Measurements from ENCODE around the gene SREK1IP1. TPM values are rescaled to one million over a fixed set of nuclear protein-coding genes. Genes with fewer than 3 reads are reported as not detected.

SREK1IP1 gene
- total RNA-seq, 1 experiment from 2014 or later: 40.1 TPM

DNA sequence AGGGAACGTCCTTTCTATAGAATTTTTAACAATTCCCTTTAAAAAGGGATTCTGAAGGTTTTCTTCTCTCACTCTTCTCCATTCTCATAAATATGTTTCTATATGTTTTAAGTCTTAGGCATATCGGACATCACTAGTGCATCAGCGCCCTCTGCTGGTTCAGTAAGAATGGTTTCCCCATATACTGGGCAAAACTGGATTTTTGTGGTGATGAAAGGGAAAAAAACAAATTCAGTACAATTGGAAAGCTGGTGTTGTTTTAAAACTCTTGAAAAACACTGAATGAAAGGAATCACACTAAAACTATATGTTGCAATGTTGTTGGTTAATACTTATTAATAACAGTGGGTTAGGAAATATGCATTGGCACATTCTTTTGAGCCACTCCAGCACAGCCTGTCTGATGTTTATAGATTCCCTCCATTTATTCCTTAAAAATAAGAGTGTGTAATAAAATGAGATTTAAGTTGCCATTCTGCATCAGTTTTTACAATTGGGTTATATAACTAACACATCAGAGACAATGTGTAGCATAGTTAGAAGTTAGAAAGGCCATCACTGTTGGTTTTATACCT lies 16.0 kb upstream of the SREK1IP1 start:
- no peaks in the 10 kb centered on the region for H3K9me3 Mint-ChIP-seq (ENCODE audit: unreplicated experiment)
- BruUV-seq (replicated peaks): no TSS peak
- H3K4me1 Mint-ChIP-seq (ENCODE audit: insufficient read depth, unreplicated experiment): peaks cover 5% of the 10 kb centered on the region

DNA sequence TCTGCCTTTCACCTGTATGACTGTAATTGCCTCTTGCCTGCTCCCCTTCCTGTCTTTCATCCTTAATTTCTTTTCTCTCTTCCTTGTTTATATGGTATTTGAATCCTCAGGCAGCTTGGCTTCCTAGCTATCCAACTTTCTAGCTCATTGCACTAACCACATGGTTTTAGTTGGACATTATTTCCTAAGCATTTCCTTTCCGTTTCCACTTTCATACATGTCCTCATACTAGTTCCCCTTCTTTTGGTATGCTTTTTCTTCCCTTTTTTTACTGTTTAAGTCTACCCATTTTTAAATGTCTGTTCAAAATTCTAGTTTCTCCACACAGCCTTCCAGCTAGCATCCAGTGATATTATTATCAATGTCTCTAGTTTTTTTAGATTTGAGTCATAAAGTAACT lies 6.8 kb upstream of the SREK1IP1 start:
- CTCF ChIA-PET: interaction anchor here (0.8 to 1.4 kb wide), 3 partner anchors 9 to 141 kb away, joined by 3 to 4 read pairs (median 3); no protein-coding TSS in a partner anchor
- H3K27me3 Mint-ChIP-seq (ENCODE audit: insufficient read depth, unreplicated experiment): no peaks in the 10 kb centered on the region

More for the DNA sequence above, 16.0 kb upstream of the SREK1IP1 start:
- peak; percentile 83 for DNase-seq (ENCODE audit: unreplicated experiment)
- CTCF ChIA-PET: interaction anchor here (0.6 to 7.2 kb wide), 30 partner anchors 10 to 700 kb away, joined by 3 to 91 read pairs (median 4); partner anchors contain the start of gene SREK1IP1
- TF ChIP-seq CTCF (IDR thresholded peaks at IDR 0.05; ENCODE audit: unreplicated experiment): peak; percentile 73
- POLR2A ChIA-PET: interaction anchor here (3.0 kb wide), 1 partner anchor 16 kb away, joined by 13 read pairs; the partner anchor contains the start of genes CWC27 and SREK1IP1
- Mint-ChIP-seq H3K27ac (ENCODE audit: low read depth, unreplicated experiment) (no peak overlapping the region), H3K36me3 (ENCODE audit: insufficient read depth, unreplicated experiment) (peaks cover 22% of the 10 kb centered on the region), H3K4me3 (ENCODE audit: unreplicated experiment) (no peak overlapping the region), H3K27me3 (ENCODE audit: insufficient read depth, unreplicated experiment) (no peaks in the 10 kb centered on the region)
- intact Hi-C loops (cut with micrococcal nuclease): loop anchor here (1.0 to 10.0 kb wide), 3 partner anchors 149 to 640 kb away; no protein-coding TSS in a partner anchor

GRCh38 chr5:64773533-64773932 lies 5.0 kb upstream of the SREK1IP1 start:
- POLR2A ChIA-PET: interaction anchor here (0.7 kb wide), 1 partner anchor 746 kb away, joined by 3 read pairs; no protein-coding TSS in a partner anchor

More for the DNA sequence above, 6.8 kb upstream of the SREK1IP1 start:
- no peak overlapping the region for H3K4me3 Mint-ChIP-seq (ENCODE audit: unreplicated experiment)
- intact Hi-C loops (cut with micrococcal nuclease): no loop called here
- peaks cover 1% of the 10 kb centered on the region for H3K4me1 Mint-ChIP-seq (ENCODE audit: insufficient read depth, unreplicated experiment)
- no TSS peak for BruUV-seq (replicated peaks)
- POLR2A ChIA-PET: interaction anchor here (0.7 kb wide), 1 partner anchor 185 kb away, joined by 3 read pairs; no protein-coding TSS in a partner anchor
- H3K36me3 Mint-ChIP-seq (ENCODE audit: insufficient read depth, unreplicated experiment): peaks cover 9% of the 10 kb centered on the region
- no peak for TF ChIP-seq CTCF (IDR thresholded peaks at IDR 0.05; ENCODE audit: unreplicated experiment)
- H3K9me3 Mint-ChIP-seq (ENCODE audit: unreplicated experiment): no peaks in the 10 kb centered on the region
- H3K27ac Mint-ChIP-seq (ENCODE audit: low read depth, unreplicated experiment): no peak overlapping the region
- no peak for DNase-seq (ENCODE audit: unreplicated experiment)

More at GRCh38 chr5:64773533-64773932, 5.0 kb upstream of the SREK1IP1 start:
- CTCF ChIA-PET: no interaction called here
- no peak overlapping the region for H3K27ac Mint-ChIP-seq (ENCODE audit: low read depth, unreplicated experiment)
- intact Hi-C loops (cut with micrococcal nuclease): no loop called here
- no peaks in the 10 kb centered on the region for H3K9me3 Mint-ChIP-seq (ENCODE audit: unreplicated experiment)
- H3K36me3 Mint-ChIP-seq (ENCODE audit: insufficient read depth, unreplicated experiment): peaks cover 9% of the 10 kb centered on the region
- no TSS peak for BruUV-seq (replicated peaks)
- TF ChIP-seq CTCF (IDR thresholded peaks at IDR 0.05; ENCODE audit: unreplicated experiment): no peak
- H3K4me3 Mint-ChIP-seq (ENCODE audit: unreplicated experiment): no peak overlapping the region
- no peaks in the 10 kb centered on the region for H3K27me3 Mint-ChIP-seq (ENCODE audit: insufficient read depth, unreplicated experiment)
- peaks cover 13% of the 10 kb centered on the region for H3K4me1 Mint-ChIP-seq (ENCODE audit: insufficient read depth, unreplicated experiment)
- no peak for DNase-seq (ENCODE audit: unreplicated experiment)

All from MCF 10A (cell line).